OCI-LY7 (cell line): ENCODE measurements around the gene CPPED1.

Source experiments
- CTCF ChIP-seq: fragments of 200-600 bp; sonication (generic); conservative IDR thresholded peaks from 2 replicates; pipeline ENCODE4 v1.5.1; 2014; ENCODE audit warnings: mild to moderate bottlenecking, antibody characterized with exemption, low read length, moderate library complexity, mixed read lengths
- EZH2phosphoT487 ChIP-seq: fragments of 200-600 bp; sonication (generic); IDR thresholded peaks from 2 replicates; pipeline ENCODE4 v1.6.1; 2018; ENCODE audit warnings: low read depth, borderline replicate concordance, mild to moderate bottlenecking, mixed run types, antibody characterized with exemption, low read length, moderate library complexity, mixed read lengths

- TF ChIP-seq CTCF (no peak), EZH2phosphoT487 (no peak)
Measured at GRCh38 chr16:12685806-12686205, 117.9 kb downstream of the CPPED1 start.
